B cell (primary cell): Measurements from ENCODE around the gene BABAM2. TPM values are rescaled to one million over a fixed set of nuclear protein-coding genes. Genes with fewer than 3 reads are reported as not detected.

Experiments
- ATAC-seq: fragments of 200-7000 bp; cut with Tn5 transposase; one replicate; pipeline ENCODE4 v1.10.0; 2021; ENCODE audit warnings: low read depth, mild to moderate bottlenecking, moderate number of reproducible peaks, moderate library complexity
- CTCF ChIA-PET: fragments of 350-600 bp; sonication (Branson Sonifier 250); formaldehyde crosslinking; loops from one replicate; lab custom pipeline; 2021; ENCODE audit warnings: antibody characterized with exemption, inconsistent platforms; lab: Charles Lee
- POLR2A ChIA-PET: fragments of 350-600 bp; sonication (Branson Sonifier 250); formaldehyde crosslinking; loops from one replicate; lab custom pipeline; 2021; ENCODE audit warnings: antibody characterized with exemption; lab: Charles Lee
- DNase-seq: peaks from one replicate; pipeline ENCODE4 v3.0.0; 2013
- H2AFZ ChIP-seq: 2 replicates; pipeline ENCODE4 v1.6.1; 2012; ENCODE audit warnings: mild to moderate bottlenecking, low read depth, low read length; ENCODE audit not compliant: insufficient read depth, poor library complexity, severe bottlenecking
- H3K27ac ChIP-seq, 2 donors: 1 replicate in 1 of 2; 2 replicates in 1 of 2; pipeline ENCODE4 v1.5.1; 2012 to 2013; ENCODE audit warnings: low read length in 2 of 2, mild to moderate bottlenecking in 2 of 2, moderate library complexity in 1 of 2
- H3K27me3 ChIP-seq, 4 experiments: fragments of 200-600 bp in 1 of 4; sonication (generic) in 1 of 4; replicated peaks in 1 of 4; 1 replicate in 2 of 4; 2 replicates in 2 of 4; pipeline versions ENCODE4 v1.6.1 to v1.7.0; 2013 to 2016; ENCODE audit warnings: low read length in 3 of 4, mild to moderate bottlenecking in 2 of 4, mixed read lengths in 1 of 4, moderate library complexity in 1 of 4; ENCODE audit not compliant: insufficient read depth in 4 of 4, control insufficient read depth in 3 of 4; ENCODE audit errors: control extremely low read depth in 1 of 4
- H3K36me3 ChIP-seq, 2 experiments: replicated peaks in 1 of 2; 1 replicate in 1 of 2; 2 replicates in 1 of 2; pipeline versions ENCODE4 v1.6.1 to v1.7.1; 2013; ENCODE audit warnings: low read length in 1 of 2; ENCODE audit not compliant: insufficient read depth in 2 of 2, control insufficient read depth in 1 of 2; ENCODE audit errors: control extremely low read depth in 1 of 2, extremely low read depth in 1 of 2
- H3K4me1 ChIP-seq, 2 donors: fragments of 200-600 bp in 1 of 2; sonication (generic) in 1 of 2; 1 replicate in 1 of 2; 2 replicates in 1 of 2; pipeline versions ENCODE4 v1.5.1 to v1.6.1; 2013 to 2017; ENCODE audit warnings: low read length in 2 of 2; ENCODE audit not compliant: control insufficient read depth in 2 of 2, insufficient read depth in 2 of 2
- H3K4me2 ChIP-seq: replicated peaks from 2 replicates; pipeline ENCODE3; 2012; ENCODE audit warnings: mild to moderate bottlenecking, low read depth, low read length; ENCODE audit not compliant: poor library complexity, severe bottlenecking
- H3K4me3 ChIP-seq, 5 experiments: fragments of 200-600 bp in 1 of 5; sonication (generic) in 1 of 5; 1 replicate in 3 of 5; 2 replicates in 2 of 5; pipeline versions ENCODE4 v1.5.1 to v1.7.0; 2011 to 2016; ENCODE audit warnings: low read length in 4 of 5, mild to moderate bottlenecking in 4 of 5, low read depth in 2 of 5, control low read depth in 1 of 5, moderate library complexity in 1 of 5; ENCODE audit not compliant: insufficient read depth in 1 of 5; ENCODE audit errors: control extremely low read depth in 1 of 5, extremely low read depth in 1 of 5
- H3K79me2 ChIP-seq: fragments of 200-600 bp; sonication (generic); one replicate; pipeline ENCODE4 v1.6.0; 2016; ENCODE audit warnings: low read length; ENCODE audit not compliant: control insufficient read depth, insufficient read depth
- H3K9ac ChIP-seq: fragments of 200-600 bp; sonication (generic); 2 replicates; pipeline ENCODE4 v1.6.1; 2017; ENCODE audit warnings: mild to moderate bottlenecking, low read length, moderate library complexity
- H3K9me3 ChIP-seq, 3 donors: one replicate each; pipeline versions ENCODE4 v1.6.1 to v1.7.1; 2013; ENCODE audit warnings: low read length in 2 of 3; ENCODE audit not compliant: control insufficient read depth in 2 of 3, insufficient read depth in 1 of 3; ENCODE audit errors: control extremely low read depth in 1 of 3
- H4K20me1 ChIP-seq: 2 replicates; pipeline ENCODE4 v1.6.0; 2012; ENCODE audit warnings: mild to moderate bottlenecking, low read length; ENCODE audit not compliant: insufficient read depth, control insufficient read depth, poor library complexity, severe bottlenecking
- H3K27ac Mint-ChIP-seq: one replicate; pipeline ENCODE4 v1.8.0; 2021; ENCODE audit warnings: mixed read lengths
- H3K27me3 Mint-ChIP-seq: one replicate; pipeline ENCODE4 v1.8.0; 2021; ENCODE audit warnings: mixed read lengths
- H3K4me1 Mint-ChIP-seq: one replicate; pipeline ENCODE4 v1.8.0; 2021; ENCODE audit warnings: mixed read lengths
- H3K4me3 Mint-ChIP-seq: one replicate; pipeline ENCODE4 v1.8.0; 2021; ENCODE audit warnings: mixed read lengths
- H3K9me3 Mint-ChIP-seq: one replicate; pipeline ENCODE4 v1.8.0; 2022; ENCODE audit warnings: mixed read lengths; ENCODE audit not compliant: insufficient read depth
- CTCF ChIP-seq: fragments of 200-600 bp; IDR thresholded peaks from one replicate; pipeline ENCODE4 v1.8.0; 2022; ENCODE audit warnings: antibody characterized with exemption, mild to moderate bottlenecking
- EZH2 ChIP-seq: IDR thresholded peaks from 2 replicates; pipeline ENCODE4 v1.6.1; 2012; ENCODE audit warnings: borderline replicate concordance, low read depth, mild to moderate bottlenecking, moderate library complexity, low read length; ENCODE audit not compliant: insufficient read depth, poor library complexity, severe bottlenecking
- WGBS: methylation state at CpG from one replicate; pipeline ENCODE4 v1.1.5; 2013; ENCODE audit warnings: missing lambda C conversion rate; ENCODE audit not compliant: insufficient coverage; 5-methylcytosine and 5-hydroxymethylcytosine counted together
- intact Hi-C: fragments of 100-400 bp; cut with micrococcal nuclease; formaldehyde crosslinking; loops from one replicate; pipeline ENCODE4 v1.10.0; 2022
- polyA plus RNA-seq: library from polyadenylated mRNA; depleted of rRNA; stranded (reverse); fragments of >200 nt; gene quantifications from 2 replicates; pipeline ENCODE4 v1.2.3, GENCODE V29; 2012
- total RNA-seq, 2 donors: library from RNA; stranded (reverse); fragments of 120-200 nt in 1 of 2; gene quantifications; 1 replicate in 1 of 2; 2 replicates in 1 of 2; pipeline versions ENCODE4 v1.2.3 to v1.2.4, GENCODE V29; 2013 to 2022

Gene BABAM2
- total and polyA plus RNA-seq, 2 donors (not counting 1 experiment from before 2014, with no cell fraction given): 22.3 to 69.6 TPM

DNA sequence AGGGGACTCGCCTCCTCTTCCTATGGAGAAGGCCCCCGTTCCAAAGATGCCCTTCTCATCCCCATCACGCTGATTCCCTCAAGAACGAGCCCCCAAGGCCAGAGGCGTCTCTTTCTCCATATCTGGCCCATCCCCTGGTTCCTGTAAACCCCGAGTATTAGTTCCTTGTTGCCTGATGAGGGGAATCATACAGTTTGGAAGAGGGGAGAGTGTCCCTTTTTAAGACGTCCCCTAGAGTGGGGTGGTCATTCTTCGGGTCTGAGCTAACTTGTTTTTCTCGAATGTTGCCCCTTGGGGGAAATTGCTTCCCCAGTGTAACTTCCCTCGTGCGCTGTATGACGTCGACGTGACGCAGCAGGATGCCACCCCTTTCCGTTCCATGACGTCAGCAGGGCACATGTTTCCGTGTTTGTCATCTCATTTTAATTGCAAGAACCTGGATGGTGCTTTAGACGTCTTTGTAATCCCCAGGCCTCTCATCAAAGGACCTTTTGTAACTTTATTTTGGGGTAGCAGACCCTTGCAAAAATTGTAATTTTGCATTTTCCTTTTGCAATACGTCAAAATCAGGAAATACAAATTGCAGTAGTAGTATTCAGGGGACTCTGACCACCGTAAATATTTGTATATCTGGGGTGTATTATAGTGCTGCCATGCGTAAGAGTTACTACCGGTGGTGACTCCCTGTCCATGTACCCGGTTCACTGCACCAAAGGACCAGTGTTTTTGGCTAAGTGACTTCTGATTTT lies 569 bp downstream of the BABAM2 start:
- Histone ChIP-seq H3K36me3 (peaks cover 5 to 7% of the 10 kb centered on the region in 2 experiments), H3K9me3 (no peaks in the 10 kb centered on the region), H4K20me1 (no peaks in the 10 kb centered on the region), H3K4me3 (peak overlapping the region; percentile 68 to 93 (median 84)), H3K4me1 (peaks cover 14 to 18% of the 10 kb centered on the region in 2 donors), H3K27me3 (no peaks in the 10 kb centered on the region), H3K27ac (peak overlapping the region; percentile 99), H3K9ac (peak overlapping the region; percentile 98), H3K4me2 (peak overlapping the region; percentile 92), H3K79me2 (peaks cover 24% of the 10 kb centered on the region), H2AFZ (peak overlapping the region; percentile 48)
- peak overlapping the region; percentile 100 for H3K27ac Mint-ChIP-seq
- H3K4me1 Mint-ChIP-seq: peaks cover 61% of the 10 kb centered on the region
- peaks cover 3% of the 10 kb centered on the region for H3K27me3 Mint-ChIP-seq
- ChIA-PET CTCF (no interaction called here), POLR2A (interaction anchor here (1.0 to 2.0 kb wide), 4 partner anchors 35 to 979 kb away, joined by 3 to 15 read pairs (median 5); partner anchors contain the start of genes FOSL2 and TRMT61B)
- TF ChIP-seq EZH2: no peak
- TF ChIP-seq CTCF: no peak
- H3K4me3 Mint-ChIP-seq: peak overlapping the region; percentile 100
- DNase-seq: peak; percentile 99
- ATAC-seq: peak; percentile 51
- no peaks in the 10 kb centered on the region for H3K9me3 Mint-ChIP-seq
- 11% methylated on average over 14 of the region's 24 CpGs for WGBS
- intact Hi-C loops: loop anchor here (1.0 to 10.0 kb wide), 5 partner anchors 24 to 1106 kb away; partner anchors contain the start of genes CENPA, MRPL33, PPP1CB and WDR43

DNA sequence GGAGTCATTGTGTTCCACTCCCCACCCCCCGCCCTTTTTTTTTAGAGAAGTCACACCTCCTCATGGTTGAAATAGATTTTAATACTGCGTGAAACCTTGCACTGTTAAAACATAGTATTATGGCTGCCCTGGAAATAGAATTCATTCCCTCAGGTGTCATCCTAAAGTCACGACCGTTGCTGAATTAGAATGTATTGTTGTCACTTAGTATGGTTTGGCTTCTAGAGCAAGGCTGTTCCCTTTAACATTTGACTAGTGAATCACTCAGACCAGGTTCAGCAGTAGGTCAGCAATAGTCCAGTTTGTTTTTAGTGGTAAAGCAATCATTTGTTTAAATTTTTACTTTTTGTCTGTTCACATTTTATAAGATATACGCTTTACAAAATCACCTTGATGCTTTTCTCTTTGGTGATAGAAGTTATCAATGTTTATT lies 1.2 kb downstream of the BABAM2 start:
- Histone ChIP-seq H3K4me2 (peak overlapping the region; percentile 92), H2AFZ (peak overlapping the region; percentile 6), H4K20me1 (no peaks in the 10 kb centered on the region), H3K4me3 (peak overlapping the region in 2 of 5 experiments; percentile 83 to 93), H3K79me2 (peaks cover 30% of the 10 kb centered on the region), H3K27ac (peak overlapping the region; percentile 99), H3K4me1 (peaks cover 14 to 18% of the 10 kb centered on the region in 2 donors), H3K27me3 (no peaks in the 10 kb centered on the region), H3K9ac (peak overlapping the region; percentile 98), H3K36me3 (peaks cover 6 to 12% of the 10 kb centered on the region in 2 experiments), H3K9me3 (no peaks in the 10 kb centered on the region)
- 80% methylated on average over 1 of the region's 5 CpGs for WGBS
- TF ChIP-seq EZH2 (no peak), CTCF (no peak)
- peak overlapping the region; percentile 100 for H3K4me3 Mint-ChIP-seq
- H3K4me1 Mint-ChIP-seq: peaks cover 62% of the 10 kb centered on the region
- DNase-seq: no peak
- CTCF ChIA-PET: no interaction called here
- POLR2A ChIA-PET: interaction anchor here (0.7 to 2.0 kb wide), 3 partner anchors 430 to 501 kb away, joined by 3 to 15 read pairs (median 6); partner anchors contain the start of gene FOSL2
- ATAC-seq: no peak
- peaks cover 3% of the 10 kb centered on the region for H3K27me3 Mint-ChIP-seq
- intact Hi-C loops: loop anchor here (2.0 to 10.0 kb wide), 4 partner anchors 23 to 1107 kb away; partner anchors contain the start of genes CENPA, PPP1CB and WDR43
- H3K9me3 Mint-ChIP-seq: no peaks in the 10 kb centered on the region
- H3K27ac Mint-ChIP-seq: peak overlapping the region; percentile 100
